Nephron (organoid): ENCODE results near the gene ATP13A3.
"Not testable (repeated sequence)": the region's sequence is repeated elsewhere in the genome, so short reads cannot be mapped to it uniquely, and the experiment has no call there.

Source experiments
- H3K27ac Mint-ChIP-seq, 3 experiments: 2 replicates each; pipeline ENCODE4 v1.8.0; 2020; ENCODE audit warnings: mixed read lengths in 3 of 3, mild to moderate bottlenecking in 2 of 3, moderate library complexity in 1 of 3
- H3K27me3 Mint-ChIP-seq: 2 replicates; pipeline ENCODE4 v1.8.0; 2021; ENCODE audit warnings: low read depth, mild to moderate bottlenecking, moderate library complexity, mixed read lengths
- H3K36me3 Mint-ChIP-seq: 2 replicates; pipeline ENCODE4 v1.8.0; 2020; ENCODE audit warnings: low read depth, mixed read lengths
- H3K4me1 Mint-ChIP-seq: 2 replicates; pipeline ENCODE4 v1.8.0; 2020; ENCODE audit warnings: mixed read lengths
- H3K4me3 Mint-ChIP-seq, 3 experiments: 2 replicates each; pipeline ENCODE4 v1.8.0; 2020; ENCODE audit warnings: mild to moderate bottlenecking in 3 of 3, mixed read lengths in 3 of 3, moderate library complexity in 2 of 3
- H3K9me3 Mint-ChIP-seq: 2 replicates; pipeline ENCODE4 v1.8.0; 2020; ENCODE audit warnings: mixed read lengths
- TF ChIP-seq, protein P1 (sequence below), 3 experiments: fragments of 200-600 bp; sonication (generic); IDR thresholded peaks; one replicate each; pipeline ENCODE4 v1.5.0; 2021; ENCODE audit warnings: antibody characterized with exemption in 3 of 3; ENCODE audit not compliant: unreplicated experiment in 3 of 3

Gene ATP13A3

DNA sequence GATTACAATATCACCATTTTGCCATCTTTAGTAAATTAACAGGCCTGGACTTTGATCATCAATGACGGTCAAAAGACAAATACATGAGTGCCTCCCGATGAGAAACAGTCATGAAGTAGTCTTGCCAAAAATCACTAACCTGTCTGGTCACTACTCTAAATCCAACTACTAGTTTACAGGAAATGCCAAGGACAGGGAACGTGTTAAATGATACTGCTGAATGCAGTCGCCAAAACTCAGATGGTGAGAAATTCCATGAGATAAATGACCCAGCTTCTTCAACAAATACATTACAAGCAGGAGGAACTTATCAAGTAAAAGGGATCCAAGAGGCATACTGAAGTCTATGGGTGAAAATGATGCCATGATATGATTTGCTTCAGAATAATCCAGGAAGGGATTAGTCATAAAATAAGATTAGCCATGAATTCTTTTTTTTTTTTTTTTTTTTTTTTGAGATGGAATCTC is 35.8 kb upstream of the ATP13A3 start:
- TF ChIP-seq, protein P1, sequence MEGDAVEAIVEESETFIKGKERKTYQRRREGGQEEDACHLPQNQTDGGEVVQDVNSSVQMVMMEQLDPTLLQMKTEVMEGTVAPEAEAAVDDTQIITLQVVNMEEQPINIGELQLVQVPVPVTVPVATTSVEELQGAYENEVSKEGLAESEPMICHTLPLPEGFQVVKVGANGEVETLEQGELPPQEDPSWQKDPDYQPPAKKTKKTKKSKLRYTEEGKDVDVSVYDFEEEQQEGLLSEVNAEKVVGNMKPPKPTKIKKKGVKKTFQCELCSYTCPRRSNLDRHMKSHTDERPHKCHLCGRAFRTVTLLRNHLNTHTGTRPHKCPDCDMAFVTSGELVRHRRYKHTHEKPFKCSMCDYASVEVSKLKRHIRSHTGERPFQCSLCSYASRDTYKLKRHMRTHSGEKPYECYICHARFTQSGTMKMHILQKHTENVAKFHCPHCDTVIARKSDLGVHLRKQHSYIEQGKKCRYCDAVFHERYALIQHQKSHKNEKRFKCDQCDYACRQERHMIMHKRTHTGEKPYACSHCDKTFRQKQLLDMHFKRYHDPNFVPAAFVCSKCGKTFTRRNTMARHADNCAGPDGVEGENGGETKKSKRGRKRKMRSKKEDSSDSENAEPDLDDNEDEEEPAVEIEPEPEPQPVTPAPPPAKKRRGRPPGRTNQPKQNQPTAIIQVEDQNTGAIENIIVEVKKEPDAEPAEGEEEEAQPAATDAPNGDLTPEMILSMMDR (IDR thresholded peaks at IDR 0.05; ENCODE audit: unreplicated experiment in 3 of 3): no peak
- H3K9me3 Mint-ChIP-seq: peaks cover 10% of the 10 kb centered on the region
- H3K27me3 Mint-ChIP-seq: peaks cover 4% of the 10 kb centered on the region
- H3K4me1 Mint-ChIP-seq: peaks cover 10% of the 10 kb centered on the region
- peaks cover 4% of the 10 kb centered on the region for H3K36me3 Mint-ChIP-seq
- peak overlapping the region; percentile 54 to 60 (median 57) for H3K27ac Mint-ChIP-seq
- no peak overlapping the region for H3K4me3 Mint-ChIP-seq

DNA sequence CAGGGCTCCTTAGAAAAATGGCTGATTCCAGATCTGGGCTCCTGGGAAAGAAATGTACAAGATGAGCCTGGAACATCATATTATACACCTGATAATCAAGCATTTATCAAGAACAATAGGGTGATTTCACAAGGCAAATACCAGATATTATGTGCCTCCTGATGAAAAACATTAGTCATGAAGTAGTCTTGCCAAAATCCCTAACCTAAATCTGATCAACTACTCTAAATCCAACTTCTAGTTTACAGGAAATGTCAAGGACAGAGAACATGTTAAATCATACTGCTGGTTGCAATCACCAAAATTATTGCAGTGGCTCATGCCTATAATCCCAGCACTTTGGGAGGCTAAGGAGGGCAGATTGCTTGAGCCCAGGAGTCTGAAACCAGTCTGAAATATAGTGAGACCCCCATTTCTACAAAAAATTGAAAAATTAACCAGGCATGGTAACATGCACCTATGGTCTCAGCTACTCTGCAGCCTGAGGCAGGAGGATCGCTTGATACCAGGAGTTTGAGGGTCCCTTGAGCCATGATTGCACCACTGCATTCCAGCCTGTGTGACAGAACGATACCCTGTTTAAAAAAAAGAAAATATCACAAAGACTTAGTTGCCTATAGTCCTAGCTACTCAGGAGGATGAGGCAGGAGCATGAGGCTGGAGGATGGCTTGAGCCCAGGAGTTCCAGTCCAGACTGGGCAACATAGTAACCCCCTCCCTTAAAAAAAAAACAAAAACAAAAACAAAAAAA is 34.9 kb upstream of the ATP13A3 start:
- H3K27me3 Mint-ChIP-seq: peaks cover 3% of the 10 kb centered on the region

DNA sequence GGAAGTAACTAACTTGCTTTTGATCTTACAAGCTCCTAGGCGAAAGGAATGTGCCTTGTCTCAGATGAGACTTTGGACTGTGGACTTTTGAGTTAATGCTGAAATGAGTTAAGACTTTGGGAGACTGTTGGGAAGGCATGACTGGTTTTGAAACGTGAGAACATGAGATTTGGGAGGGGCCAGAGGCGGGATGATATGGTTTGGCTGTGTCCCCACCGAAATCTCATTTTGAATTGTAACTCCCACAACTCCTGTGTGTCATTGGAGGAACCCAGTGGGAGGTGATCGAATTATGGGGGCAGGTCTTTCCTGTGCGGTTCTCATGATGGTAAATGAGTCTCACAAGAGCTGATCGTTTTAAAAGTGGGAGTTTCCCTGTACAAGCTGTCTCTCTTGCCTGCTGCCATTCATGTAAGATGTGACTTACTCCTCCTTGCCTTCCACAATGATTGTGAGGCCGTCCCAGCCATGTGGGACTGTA is 33.9 kb upstream of the ATP13A3 start:
- Mint-ChIP-seq H3K27ac (peak overlapping the region; percentile 60 to 91 (median 75)), H3K4me3 (peak overlapping the region in 2 of 3 experiments; percentile 1 to 15)
- H3K36me3 Mint-ChIP-seq, H3K9me3 Mint-ChIP-seq, H3K4me1 Mint-ChIP-seq, H3K27me3 Mint-ChIP-seq: not testable (repeated sequence)

More for the DNA sequence above, 34.9 kb upstream of the ATP13A3 start:
- TF ChIP-seq, protein P1 (IDR thresholded peaks at IDR 0.05; ENCODE audit: unreplicated experiment in 3 of 3): no peak
- H3K4me1 Mint-ChIP-seq: peaks cover 10% of the 10 kb centered on the region
- H3K4me3 Mint-ChIP-seq: no peak overlapping the region
- H3K9me3 Mint-ChIP-seq: peaks cover 6% of the 10 kb centered on the region
- peaks cover 4% of the 10 kb centered on the region for H3K36me3 Mint-ChIP-seq
- H3K27ac Mint-ChIP-seq: peak overlapping the region; percentile 60 to 91 (median 66)

DNA sequence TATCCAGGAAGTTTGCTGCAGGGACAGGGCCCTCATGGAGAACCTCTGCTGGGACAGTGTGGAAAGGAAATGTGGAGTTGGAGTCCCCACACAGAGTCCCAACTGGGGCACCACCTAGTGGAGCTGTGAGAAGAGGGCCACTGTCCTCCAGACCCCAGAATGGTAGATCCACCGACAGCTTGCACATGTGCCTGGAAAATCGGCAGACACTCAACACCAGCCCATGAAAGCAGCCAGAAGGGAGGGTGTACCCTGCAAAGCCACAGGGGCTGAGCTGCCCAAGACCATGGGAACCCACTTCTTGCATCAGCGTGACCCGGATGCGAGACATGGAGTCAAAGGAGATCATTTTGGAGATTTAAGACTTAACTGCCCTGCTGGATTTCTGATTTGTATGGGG is 33.4 kb upstream of the ATP13A3 start:
- not testable (repeated sequence) for H3K4me1 Mint-ChIP-seq, H3K4me3 Mint-ChIP-seq, H3K9me3 Mint-ChIP-seq, H3K36me3 Mint-ChIP-seq
- peak overlapping the region; percentile 60 to 91 (median 75) for H3K27ac Mint-ChIP-seq
- peaks cover 13% of the 10 kb centered on the region for H3K27me3 Mint-ChIP-seq

DNA sequence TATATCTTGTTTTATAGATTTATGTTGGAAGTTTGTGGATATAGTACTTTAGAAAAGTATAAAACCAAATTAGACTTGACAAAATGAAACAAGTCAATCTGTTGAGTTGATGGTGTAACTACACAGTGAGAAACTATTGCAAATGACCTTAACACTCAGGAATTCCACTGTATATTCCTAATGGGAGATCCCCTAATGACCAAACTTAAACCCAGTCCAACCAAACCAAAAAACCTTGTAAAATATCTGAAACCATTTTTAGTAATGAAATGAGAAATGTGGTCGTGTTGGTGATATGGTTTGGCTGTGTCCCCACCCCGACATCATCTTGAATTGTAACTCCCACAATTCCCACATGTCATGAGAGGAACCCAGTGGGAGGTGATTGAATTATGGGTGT is 31.9 kb upstream of the ATP13A3 start:
- H3K36me3 Mint-ChIP-seq: peaks cover 4% of the 10 kb centered on the region
- H3K27me3 Mint-ChIP-seq: peaks cover 17% of the 10 kb centered on the region
- no peak overlapping the region for H3K4me3 Mint-ChIP-seq
- H3K9me3 Mint-ChIP-seq: peaks cover 3% of the 10 kb centered on the region
- TF ChIP-seq, protein P1 (IDR thresholded peaks at IDR 0.05; ENCODE audit: unreplicated experiment in 3 of 3): no peak
- H3K27ac Mint-ChIP-seq: peak overlapping the region in 1 of 3 experiments; percentile 45
- H3K4me1 Mint-ChIP-seq: peaks cover 10% of the 10 kb centered on the region

DNA sequence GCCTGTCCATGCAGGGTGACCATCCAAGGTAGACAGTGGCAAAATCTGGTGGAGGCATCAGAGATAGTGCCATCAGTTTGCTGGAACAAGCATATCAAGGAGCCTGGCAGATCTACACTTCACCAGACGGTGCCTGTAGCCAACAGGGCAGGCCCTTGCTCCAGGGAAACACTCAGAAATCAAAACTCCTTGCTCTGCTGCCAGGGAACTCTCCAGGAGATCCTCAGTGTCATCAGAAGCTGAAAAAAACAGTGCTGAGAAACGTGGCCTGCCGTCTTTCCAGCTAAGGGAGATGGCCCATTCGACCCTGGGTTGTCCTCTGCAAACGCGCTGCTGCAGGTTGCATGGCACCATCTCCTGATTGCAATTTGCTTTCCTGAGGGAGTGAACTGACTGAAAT is 30.5 kb upstream of the ATP13A3 start:
- Mint-ChIP-seq H3K9me3 (peaks cover 3% of the 10 kb centered on the region), H3K36me3 (peaks cover 4% of the 10 kb centered on the region), H3K4me3 (no peak overlapping the region), H3K27me3 (peaks cover 24% of the 10 kb centered on the region), H3K4me1 (peaks cover 10% of the 10 kb centered on the region), H3K27ac (peak overlapping the region; percentile 41 to 75 (median 50))
- TF ChIP-seq, protein P1 (IDR thresholded peaks at IDR 0.05; ENCODE audit: unreplicated experiment in 3 of 3): no peak

DNA sequence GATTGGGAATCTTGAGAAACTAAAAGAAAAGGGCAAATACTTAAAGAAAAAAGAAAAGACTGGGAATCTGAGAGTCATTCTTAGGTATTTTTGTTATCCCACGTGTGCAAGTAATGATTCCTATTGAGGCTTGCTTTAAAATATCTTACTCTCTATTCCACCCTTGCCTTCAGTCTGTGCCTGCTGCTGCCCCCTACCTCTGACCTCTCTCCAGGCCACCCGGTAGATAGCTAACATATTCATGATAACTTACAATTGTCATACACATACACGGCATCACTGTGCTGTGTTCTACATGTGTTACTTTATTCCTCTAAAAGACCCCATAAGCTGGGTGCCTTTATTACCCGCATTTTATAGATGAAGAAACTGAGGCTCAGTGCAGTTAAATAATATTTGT is 27.8 kb upstream of the ATP13A3 start:
- no peaks in the 10 kb centered on the region for H3K4me1 Mint-ChIP-seq
- H3K36me3 Mint-ChIP-seq: no peaks in the 10 kb centered on the region
- H3K27ac Mint-ChIP-seq: no peak overlapping the region
- peaks cover 3% of the 10 kb centered on the region for H3K9me3 Mint-ChIP-seq
- peaks cover 28% of the 10 kb centered on the region for H3K27me3 Mint-ChIP-seq
- TF ChIP-seq, protein P1 (IDR thresholded peaks at IDR 0.05; ENCODE audit: unreplicated experiment in 3 of 3): no peak
- H3K4me3 Mint-ChIP-seq: no peak overlapping the region
